Measurements from ENCODE around the gene PRAC2.

DNA sequence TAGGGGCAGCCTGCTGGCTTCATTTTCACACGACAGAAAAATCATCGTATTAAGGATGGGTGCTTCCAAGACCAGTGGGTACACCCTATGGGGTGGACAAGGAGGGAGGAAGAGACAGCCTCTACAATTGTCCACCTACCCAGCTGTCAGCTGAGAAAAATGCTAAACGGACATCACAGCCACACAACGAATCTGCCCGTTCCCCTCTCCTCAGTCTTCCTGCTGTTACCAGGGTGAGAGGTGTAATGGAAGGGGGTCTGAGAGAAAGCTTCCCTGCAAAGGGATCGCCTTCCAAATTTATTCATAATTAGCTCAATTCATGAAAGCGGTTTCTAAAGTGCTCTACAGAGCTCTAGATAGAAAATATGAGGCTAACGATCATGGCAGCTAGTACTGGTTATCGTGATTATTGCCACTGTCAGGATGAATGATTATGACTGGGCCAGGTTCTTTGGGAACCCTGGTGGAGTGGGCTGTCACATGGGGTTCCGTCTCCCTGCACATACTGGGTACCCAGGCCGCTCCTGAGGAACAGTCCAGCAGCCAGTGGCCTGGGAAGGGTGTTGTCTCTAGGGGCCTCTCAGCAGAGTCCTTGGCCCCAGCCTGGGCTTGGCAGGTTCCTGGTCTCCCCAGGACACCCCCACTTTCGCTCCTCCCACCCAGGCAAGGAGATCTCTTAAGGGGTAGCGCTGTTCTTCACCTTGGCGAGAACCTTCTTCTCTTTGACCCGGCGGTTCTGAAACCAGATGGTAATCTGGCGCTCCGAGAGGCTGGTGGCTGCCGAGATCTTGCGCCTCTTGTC lies 3.3 kb downstream of the PRAC2 start:
- TF ChIP-seq, protein P1, sequence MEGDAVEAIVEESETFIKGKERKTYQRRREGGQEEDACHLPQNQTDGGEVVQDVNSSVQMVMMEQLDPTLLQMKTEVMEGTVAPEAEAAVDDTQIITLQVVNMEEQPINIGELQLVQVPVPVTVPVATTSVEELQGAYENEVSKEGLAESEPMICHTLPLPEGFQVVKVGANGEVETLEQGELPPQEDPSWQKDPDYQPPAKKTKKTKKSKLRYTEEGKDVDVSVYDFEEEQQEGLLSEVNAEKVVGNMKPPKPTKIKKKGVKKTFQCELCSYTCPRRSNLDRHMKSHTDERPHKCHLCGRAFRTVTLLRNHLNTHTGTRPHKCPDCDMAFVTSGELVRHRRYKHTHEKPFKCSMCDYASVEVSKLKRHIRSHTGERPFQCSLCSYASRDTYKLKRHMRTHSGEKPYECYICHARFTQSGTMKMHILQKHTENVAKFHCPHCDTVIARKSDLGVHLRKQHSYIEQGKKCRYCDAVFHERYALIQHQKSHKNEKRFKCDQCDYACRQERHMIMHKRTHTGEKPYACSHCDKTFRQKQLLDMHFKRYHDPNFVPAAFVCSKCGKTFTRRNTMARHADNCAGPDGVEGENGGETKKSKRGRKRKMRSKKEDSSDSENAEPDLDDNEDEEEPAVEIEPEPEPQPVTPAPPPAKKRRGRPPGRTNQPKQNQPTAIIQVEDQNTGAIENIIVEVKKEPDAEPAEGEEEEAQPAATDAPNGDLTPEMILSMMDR (IDR thresholded peaks at IDR 0.05; ENCODE audit: control extremely low read depth in 1 of 3, insufficient read depth in 1 of 3, low read depth in 1 of 3, low read length in 3 of 3): no peak
- TF ChIP-seq SIN3A (conservative IDR thresholded peaks at IDR 0.05 in 1 of 2, IDR thresholded peaks at IDR 0.05 in 1 of 2; ENCODE audit: low read depth in 1 of 2, low read length in 2 of 2) (no peak), TEAD4 (IDR thresholded peaks at IDR 0.05; ENCODE audit: low read depth, low read length) (no peak), POLR2AphosphoS5 (IDR thresholded peaks at IDR 0.05; ENCODE audit: low read depth, low read length) (no peak), YY1 (IDR thresholded peaks at IDR 0.05; ENCODE audit: low read depth, low read length) (no peak), GABPA (IDR thresholded peaks at IDR 0.05; ENCODE audit: borderline replicate concordance, insufficient read depth, low read length) (no peak)
- TF ChIP-seq, protein P2, sequence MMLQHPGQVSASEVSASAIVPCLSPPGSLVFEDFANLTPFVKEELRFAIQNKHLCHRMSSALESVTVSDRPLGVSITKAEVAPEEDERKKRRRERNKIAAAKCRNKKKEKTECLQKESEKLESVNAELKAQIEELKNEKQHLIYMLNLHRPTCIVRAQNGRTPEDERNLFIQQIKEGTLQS (IDR thresholded peaks at IDR 0.05; ENCODE audit: insufficient read depth, low read depth, low read length): no peak

Data from H1 (cell line).